SK-N-SH (cell line): ENCODE data around the gene STARD7. TPM values are rescaled to one million over a fixed set of nuclear protein-coding genes. Genes with fewer than 3 reads are reported as not detected.

Experiments
- CTCF ChIA-PET: fragments of 300-600, 350-600 bp; formaldehyde crosslinking; extraction: SDS; loops from one replicate; lab custom pipeline; 2021; lab: Yijun Ruan, JAX
- POLR2A ChIA-PET: fragments of 350-600 bp; sonication (Branson Sonifier 250); formaldehyde crosslinking; extraction: SDS; loops from one replicate; lab custom pipeline; 2020; ENCODE audit warnings: antibody characterized with exemption, inconsistent platforms; lab: Yijun Ruan, JAX
- DNase-seq: peaks from one replicate; pipeline ENCODE4 v3.0.0; 2012
- H2AFZ ChIP-seq: fragments of 200-600 bp; sonication (generic); 2 replicates; pipeline ENCODE4 v1.8.1; 2016; ENCODE audit warnings: antibody characterized with exemption, mild to moderate bottlenecking, low read depth
- H3F3A ChIP-seq: fragments of 200-600 bp; sonication (generic); replicated peaks from 2 replicates; pipeline ENCODE3; 2016; ENCODE audit warnings: antibody characterized with exemption, mild to moderate bottlenecking; ENCODE audit not compliant: insufficient read depth
- H3K27ac ChIP-seq, 2 experiments: fragments of 200-500 bp in 1 of 2; fragments of 200-600 bp in 1 of 2; sonication (Bioruptor generic) in 1 of 2; sonication (generic), shearing (Covaris generic) in 1 of 2; 2 replicates each; pipeline versions ENCODE4 v1.5.1 to v1.6.1; 2014 to 2016; ENCODE audit warnings: low read depth in 2 of 2, inconsistent platforms in 1 of 2, low read length in 1 of 2, mild to moderate bottlenecking in 1 of 2, mixed read lengths in 1 of 2
- H3K27me3 ChIP-seq: fragments of 200-600 bp; sonication (generic), shearing (Covaris generic); 2 replicates; pipeline ENCODE4 v1.6.1; 2016; ENCODE audit warnings: mixed run types; ENCODE audit not compliant: insufficient read depth
- H3K36me3 ChIP-seq, 2 experiments: fragments of 200-500 bp in 1 of 2; fragments of 200-600 bp in 1 of 2; sonication (Bioruptor generic) in 1 of 2; sonication (generic) in 1 of 2; replicated peaks in 1 of 2; 2 replicates each; pipeline versions ENCODE3 to v1.5.1; 2014 to 2016; ENCODE audit warnings: low read length in 1 of 2, mild to moderate bottlenecking in 1 of 2; ENCODE audit not compliant: insufficient read depth in 2 of 2, control insufficient read depth in 1 of 2
- H3K4me1 ChIP-seq, 2 experiments: fragments of 200-500 bp in 1 of 2; fragments of 200-600 bp in 1 of 2; sonication (Bioruptor generic) in 1 of 2; sonication (generic), shearing (Covaris generic) in 1 of 2; 2 replicates each; pipeline versions ENCODE4 v1.5.1 to v1.6.1; 2014 to 2016; ENCODE audit warnings: low read depth in 1 of 2, low read length in 1 of 2, mixed run types in 1 of 2; ENCODE audit not compliant: insufficient read depth in 2 of 2, control insufficient read depth in 1 of 2
- H3K4me2 ChIP-seq: fragments of 200-600 bp; sonication (generic), shearing (Covaris generic); 2 replicates; pipeline ENCODE4 v1.6.1; 2017; ENCODE audit warnings: mixed run types
- H3K4me3 ChIP-seq, 2 experiments: fragments of 200-500 bp in 1 of 2; fragments of 200-600 bp in 1 of 2; sonication (Bioruptor generic) in 1 of 2; sonication (generic), shearing (Covaris generic) in 1 of 2; 2 replicates each; pipeline versions ENCODE4 v1.5.1 to v1.8.1; 2014 to 2016; ENCODE audit warnings: low read depth in 2 of 2, inconsistent platforms in 1 of 2, low read length in 1 of 2, mild to moderate bottlenecking in 1 of 2, mixed read lengths in 1 of 2, moderate library complexity in 1 of 2
- H3K79me2 ChIP-seq: fragments of 200-600 bp; sonication (generic); 2 replicates; pipeline ENCODE4 v1.8.1; 2017; ENCODE audit warnings: mild to moderate bottlenecking; ENCODE audit not compliant: insufficient read depth
- H3K9ac ChIP-seq: fragments of 200-600 bp; sonication (generic); 2 replicates; pipeline ENCODE4 v1.6.1; 2017; ENCODE audit warnings: mixed run types
- H3K9me2 ChIP-seq: fragments of 200-600 bp; sonication (generic); 2 replicates; pipeline ENCODE4 v1.6.1; 2017; ENCODE audit warnings: mixed run types
- H3K9me3 ChIP-seq: fragments of 200-600 bp; sonication (generic); 2 replicates; pipeline ENCODE4 v1.6.1; 2017; ENCODE audit warnings: mixed run types, mild to moderate bottlenecking, moderate library complexity
- H4K20me1 ChIP-seq: fragments of 200-600 bp; sonication (generic); 2 replicates; pipeline ENCODE4 v1.6.1; 2017; ENCODE audit warnings: mild to moderate bottlenecking, mixed run types; ENCODE audit not compliant: insufficient read depth
- CTCF ChIP-seq: fragments of 200-600 bp; sonication (generic); IDR thresholded peaks from 2 replicates; pipeline ENCODE4 v1.6.1; 2017; ENCODE audit warnings: antibody characterized with exemption, mild to moderate bottlenecking, moderate library complexity
- ELF1 ChIP-seq: IDR thresholded peaks from 2 replicates; pipeline ENCODE4 v1.4.0; 2012
- EZH2phosphoT487 ChIP-seq: fragments of 200-600 bp; sonication (generic); IDR thresholded peaks from 2 replicates; pipeline ENCODE4 v1.6.1; 2017; ENCODE audit warnings: low read depth, mixed run types, mild to moderate bottlenecking, antibody characterized with exemption, moderate library complexity, borderline replicate concordance
- FOXM1 ChIP-seq: IDR thresholded peaks from 2 replicates; pipeline ENCODE4 v1.4.0; 2012; ENCODE audit warnings: low read depth, mild to moderate bottlenecking
- GATA2 ChIP-seq: sonication (generic); formaldehyde crosslinking; IDR thresholded peaks from 2 replicates; pipeline ENCODE4 v1.5.0; 2020; ENCODE audit warnings: mild to moderate bottlenecking, missing genetic modification reagents
- IRF3 ChIP-seq: fragments of 150-350 bp; IDR thresholded peaks from 2 replicates; pipeline ENCODE4 v1.6.1; 2016; ENCODE audit warnings: mild to moderate bottlenecking, low read depth, low read length
- JUND ChIP-seq: IDR thresholded peaks from 2 replicates; pipeline ENCODE4 v1.4.0; 2012
- MAX ChIP-seq: IDR thresholded peaks from 2 replicates; pipeline ENCODE4 v1.4.0; 2012; ENCODE audit warnings: low read depth
- MEF2A ChIP-seq: IDR thresholded peaks from 2 replicates; pipeline ENCODE4 v1.4.0; 2012; ENCODE audit warnings: low read depth, borderline replicate concordance
- NFIC ChIP-seq: IDR thresholded peaks from 2 replicates; pipeline ENCODE4 v1.4.0; 2012; ENCODE audit warnings: borderline replicate concordance
- NRF1 ChIP-seq: IDR thresholded peaks from 2 replicates; pipeline ENCODE4 v1.6.1; 2012; ENCODE audit warnings: low read depth, mild to moderate bottlenecking, low read length
- PBX3 ChIP-seq: IDR thresholded peaks from 2 replicates; pipeline ENCODE4; 2012
- RCOR1 ChIP-seq: fragments of 150-350 bp; IDR thresholded peaks from 2 replicates; pipeline ENCODE4 v1.6.1; 2017; ENCODE audit warnings: antibody characterized with exemption, low read length
- REST ChIP-seq: IDR thresholded peaks from 2 replicates; pipeline ENCODE4 v1.6.1; 2012; ENCODE audit warnings: mild to moderate bottlenecking, low read depth, low read length, moderate library complexity
- TAF1 ChIP-seq: IDR thresholded peaks from 2 replicates; pipeline ENCODE4 v1.6.1; 2012; ENCODE audit warnings: low read depth, mild to moderate bottlenecking, low read length, moderate library complexity, borderline replicate concordance
- TEAD4 ChIP-seq: IDR thresholded peaks from 2 replicates; pipeline ENCODE4 v1.4.0; 2012; ENCODE audit warnings: mild to moderate bottlenecking, borderline replicate concordance; ENCODE audit not compliant: insufficient read depth
- WGBS: methylation state at CpG from one replicate; pipeline ENCODE4 v1.1.6; 2017; ENCODE audit warnings: low lambda C conversion rate; 5-methylcytosine and 5-hydroxymethylcytosine counted together
- polyA plus RNA-seq, 3 experiments: library from polyadenylated mRNA; depleted of rRNA; stranded (reverse); fragments of >200 nt; gene quantifications; 2 replicates each; pipeline ENCODE4 v1.2.3, GENCODE V29; 2012

Gene STARD7
- polyA plus RNA-seq, 1 of the 3 experiments (the other 2 are of a cell fraction) = 36.1 TPM

GRCh38 chr2:96186562-96186961, 22.1 kb downstream of the STARD7 start:
- no peak overlapping the region for H3K4me2 ChIP-seq
- H3K4me1 ChIP-seq = no peaks in the 10 kb centered on the region
- DNase-seq = no peak
- no peak overlapping the region for H2AFZ ChIP-seq
- no peak overlapping the region for H3K4me3 ChIP-seq
- H3K79me2 ChIP-seq = peaks cover 3% of the 10 kb centered on the region; the same call in 1 of the 2 replicates
- no peaks in the 10 kb centered on the region for H3K9me2 ChIP-seq
- H3K27me3 ChIP-seq = no peaks in the 10 kb centered on the region
- peaks cover 6% of the 10 kb centered on the region for H3F3A ChIP-seq
- TF ChIP-seq NRF1 = no peak
- no peak for TF ChIP-seq REST
- no peak for TF ChIP-seq RCOR1
- no peak for TF ChIP-seq ELF1
- no peak overlapping the region for H3K27ac ChIP-seq
- no peaks in the 10 kb centered on the region for H3K9me3 ChIP-seq
- CTCF ChIA-PET = interaction anchor here (0.8 to 6.0 kb wide), 5 partner anchors 12 to 194 kb away, joined by 3 to 37 read pairs (median 4); partner anchors contain the start of gene ADRA2B
- H4K20me1 ChIP-seq = no peaks in the 10 kb centered on the region
- no peak overlapping the region for H3K9ac ChIP-seq
- POLR2A ChIA-PET = no interaction called here
- peaks cover 45 to 47% of the 10 kb centered on the region in 2 experiments for H3K36me3 ChIP-seq
- WGBS = 100% methylated on average over 5 of the region's 5 CpGs

GRCh38 chr2:96185516-96185915, 23.1 kb downstream of the STARD7 start:
- Histone ChIP-seq H3F3A (peaks cover 6% of the 10 kb centered on the region), H3K4me1 (no peaks in the 10 kb centered on the region), H3K36me3 (peaks cover 39 to 40% of the 10 kb centered on the region in 2 experiments), H2AFZ (no peak overlapping the region), H3K9me3 (no peaks in the 10 kb centered on the region), H3K9me2 (no peaks in the 10 kb centered on the region), H3K4me2 (no peak overlapping the region), H4K20me1 (no peaks in the 10 kb centered on the region), H3K79me2 (no peaks in the 10 kb centered on the region; the same call in 1 of the 2 replicates), H3K9ac (no peak overlapping the region), H3K4me3 (no peak overlapping the region), H3K27ac (no peak overlapping the region), H3K27me3 (no peaks in the 10 kb centered on the region)
- TF ChIP-seq REST (no peak), CTCF (no peak), EZH2phosphoT487 (no peak), MAX (no peak), GATA2 (CRISPR knock-in tag) (no peak), MEF2A (no peak), TAF1 (no peak), FOXM1 (no peak), PBX3 (no peak), IRF3 (no peak), TEAD4 (no peak), JUND (no peak), NFIC (no peak), NRF1 (no peak)
- no peak for DNase-seq
- ChIA-PET POLR2A (no interaction called here), CTCF (interaction anchor here (1.5 to 6.0 kb wide), 3 partner anchors 11 to 193 kb away, joined by 4 to 37 read pairs (median 7); no protein-coding TSS in a partner anchor)
- WGBS = 96% methylated on average over 1 of the region's 1 CpG
